Measurements from ENCODE around the gene LIPH. TPM values are rescaled to one million over a fixed set of nuclear protein-coding genes. Genes with fewer than 3 reads are reported as not detected.
A peak's percentile ranks its signal among the peaks of the same experiment; 100 is the strongest.

Gene LIPH
- total and polyA plus RNA-seq, 2 of the 8 experiments (the other 6 are each of a cell fraction or from before 2014, with no cell fraction given), result 0.08 TPM; not detected in 1

GRCh38 chr3:185539934-185540333 is 12.5 kb downstream of the LIPH start:
- H3K27me3 ChIP-seq (replicated peaks in 1 of 4; ENCODE audit: control insufficient read depth in 3 of 4, extremely low read depth in 1 of 4, insufficient read depth in 3 of 4, low read length in 3 of 4), result no peaks in the 10 kb centered on the region
- DNase-seq (ENCODE audit: low read depth in 1 of 2, low spot score in 2 of 2), result no peak
- no peaks in the 10 kb centered on the region for H3K9me3 ChIP-seq (ENCODE audit: insufficient read depth in 2 of 2, low read depth in 1 of 2, low read length in 1 of 2)
- H3K36me3 ChIP-seq (ENCODE audit: control insufficient read depth in 2 of 4, insufficient read depth in 4 of 4, low read length in 3 of 4), result no peaks in the 10 kb centered on the region
- H3K23ac ChIP-seq (ENCODE audit: insufficient read length), result no peak overlapping the region
- H3K4me1 ChIP-seq (replicated peaks in 1 of 4; ENCODE audit: control insufficient read depth in 3 of 4, insufficient read depth in 4 of 4, low read length in 3 of 4), result no peaks in the 10 kb centered on the region
- no peak for TF ChIP-seq CHD1 (IDR thresholded peaks at IDR 0.05; ENCODE audit: low read depth, low read length)
- no peak for TF ChIP-seq TCF12 (IDR thresholded peaks at IDR 0.05; ENCODE audit: low read depth, low read length)
- no peak for TF ChIP-seq BRCA1 (IDR thresholded peaks at IDR 0.05; ENCODE audit: low read depth, low read length)
- no peak for TF ChIP-seq KDM1A (IDR thresholded peaks at IDR 0.05; ENCODE audit: borderline replicate concordance, low read length)
- TF ChIP-seq CEBPB (IDR thresholded peaks at IDR 0.05; ENCODE audit: low read depth, low read length), result no peak
- TF ChIP-seq EGR1 (IDR thresholded peaks at IDR 0.05; ENCODE audit: borderline replicate concordance, low read depth, low read length), result no peak
- TF ChIP-seq FOSL1 (IDR thresholded peaks at IDR 0.05; ENCODE audit: insufficient read depth, low read depth, low read length), result no peak
- TF ChIP-seq CREB1 (IDR thresholded peaks at IDR 0.05), result no peak
- TF ChIP-seq KDM5A (IDR thresholded peaks at IDR 0.05; ENCODE audit: low read length), result no peak
- no peak for TF ChIP-seq RFX5 (IDR thresholded peaks at IDR 0.05; ENCODE audit: borderline replicate concordance, low read depth, low read length)
- TF ChIP-seq CHD2 (IDR thresholded peaks at IDR 0.05; ENCODE audit: low read length), result no peak
- no peak for TF ChIP-seq TEAD4 (IDR thresholded peaks at IDR 0.05; ENCODE audit: low read depth, low read length)
- TF ChIP-seq RBBP5 (IDR thresholded peaks at IDR 0.05; ENCODE audit: borderline replicate concordance, low read depth, low read length), result no peak
- TF ChIP-seq POLR2A (IDR thresholded peaks at IDR 0.05; ENCODE audit: control extremely low read depth in 1 of 2, low read depth in 2 of 2, low read length in 2 of 2), result no peak
- TF ChIP-seq CBX5 (IDR thresholded peaks at IDR 0.05; ENCODE audit: low read depth, low read length), result no peak
- no peak for TF ChIP-seq NRF1 (IDR thresholded peaks at IDR 0.05; ENCODE audit: low read depth, low read length)
- TF ChIP-seq SP1 (IDR thresholded peaks at IDR 0.05; ENCODE audit: low read depth, low read length), result no peak
- no peak for TF ChIP-seq TBP (IDR thresholded peaks at IDR 0.05; ENCODE audit: low read depth, low read length)
- no peaks in the 10 kb centered on the region for H3K79me2 ChIP-seq (ENCODE audit: control insufficient read depth in 1 of 2, insufficient read depth in 2 of 2, low read length in 2 of 2)
- ChIA-PET CTCF (ENCODE audit: partially characterized antibody) (no interaction called here), POLR2A (ENCODE audit: partially characterized antibody) (no interaction called here)
- 80% methylated on average over 2 of the region's 2 CpGs; no CpG with 5 or more reads in 1 of the 2 experiments for WGBS, 2 experiments (ENCODE audit: extremely low coverage in 1 of 2, insufficient coverage in 1 of 2, insufficient read length in 1 of 2, insufficient replicate concordance in 2 of 2, low coverage in 1 of 2, low lambda C conversion rate in 2 of 2, missing lambda C conversion rate in 1 of 2)
- no peak for FAIRE-seq
- peak overlapping the region; percentile 42; the same call in 1 of the 2 replicates for H2AFZ ChIP-seq (ENCODE audit: low read length)
- no peak overlapping the region for H4K8ac ChIP-seq (ENCODE audit: extremely low read depth, insufficient read depth, low read length)
- H3K23me2 ChIP-seq (ENCODE audit: low read depth, low read length), result no peaks in the 10 kb centered on the region
- no peaks in the 10 kb centered on the region for H4K20me1 ChIP-seq (replicated peaks in 1 of 2; ENCODE audit: control insufficient read depth in 1 of 2, insufficient read depth in 2 of 2, low read length in 2 of 2)
- no peak overlapping the region for H2AK5ac ChIP-seq (ENCODE audit: low read depth, low read length)
- no peak overlapping the region for H3K56ac ChIP-seq (replicated peaks; ENCODE audit: insufficient read length, low read depth, low read length)
- no peak overlapping the region for H3K9ac ChIP-seq (replicated peaks in 1 of 4; ENCODE audit: extremely low read depth in 1 of 4, low read depth in 3 of 4, low read length in 3 of 4)
- H3K4me2 ChIP-seq (ENCODE audit: insufficient read depth in 1 of 2, low read depth in 2 of 2, low read length in 2 of 2), result no peak overlapping the region
- no peak overlapping the region for H2BK12ac ChIP-seq (ENCODE audit: low read depth, low read length)
- H3K4me3 ChIP-seq (ENCODE audit: extremely low read depth in 1 of 4, insufficient read depth in 2 of 4, low read depth in 3 of 4, low read length in 4 of 4), result no peak overlapping the region
- no peak overlapping the region for H3K14ac ChIP-seq (ENCODE audit: insufficient read length)
- no peak overlapping the region for H2BK15ac ChIP-seq (ENCODE audit: low read length)
- H4K5ac ChIP-seq (ENCODE audit: insufficient read length, low read depth, low read length), result no peak overlapping the region
- H3K79me1 ChIP-seq (ENCODE audit: low read depth, low read length), result no peaks in the 10 kb centered on the region
- H4K91ac ChIP-seq (replicated peaks; ENCODE audit: insufficient read length, low read length), result no peak overlapping the region
- no peak overlapping the region for H2BK120ac ChIP-seq (replicated peaks; ENCODE audit: low read depth, low read length)
- H3K27ac ChIP-seq (ENCODE audit: low read depth, low read length), result no peak overlapping the region
- H2BK20ac ChIP-seq (ENCODE audit: low read length), result no peak overlapping the region
- H3K4ac ChIP-seq (replicated peaks; ENCODE audit: insufficient read length, low read depth, low read length), result no peak overlapping the region
- no peak overlapping the region for H3K18ac ChIP-seq (ENCODE audit: extremely low read depth, low read length)
- H2BK5ac ChIP-seq (ENCODE audit: low read depth, low read length), result no peak overlapping the region

All from H1 (cell line).